GM12873 (cell line): ENCODE results near the gene TRPV6.

Experiments used
- TF ChIP-seq, protein P1 (sequence below): IDR thresholded peaks from 2 replicates; pipeline ENCODE4 v1.5.1; 2012; ENCODE audit warnings: low read depth, mild to moderate bottlenecking, moderate library complexity, low read length, control low read depth; ENCODE audit not compliant: insufficient read depth; ENCODE audit errors: missing control alignments

Gene TRPV6

DNA sequence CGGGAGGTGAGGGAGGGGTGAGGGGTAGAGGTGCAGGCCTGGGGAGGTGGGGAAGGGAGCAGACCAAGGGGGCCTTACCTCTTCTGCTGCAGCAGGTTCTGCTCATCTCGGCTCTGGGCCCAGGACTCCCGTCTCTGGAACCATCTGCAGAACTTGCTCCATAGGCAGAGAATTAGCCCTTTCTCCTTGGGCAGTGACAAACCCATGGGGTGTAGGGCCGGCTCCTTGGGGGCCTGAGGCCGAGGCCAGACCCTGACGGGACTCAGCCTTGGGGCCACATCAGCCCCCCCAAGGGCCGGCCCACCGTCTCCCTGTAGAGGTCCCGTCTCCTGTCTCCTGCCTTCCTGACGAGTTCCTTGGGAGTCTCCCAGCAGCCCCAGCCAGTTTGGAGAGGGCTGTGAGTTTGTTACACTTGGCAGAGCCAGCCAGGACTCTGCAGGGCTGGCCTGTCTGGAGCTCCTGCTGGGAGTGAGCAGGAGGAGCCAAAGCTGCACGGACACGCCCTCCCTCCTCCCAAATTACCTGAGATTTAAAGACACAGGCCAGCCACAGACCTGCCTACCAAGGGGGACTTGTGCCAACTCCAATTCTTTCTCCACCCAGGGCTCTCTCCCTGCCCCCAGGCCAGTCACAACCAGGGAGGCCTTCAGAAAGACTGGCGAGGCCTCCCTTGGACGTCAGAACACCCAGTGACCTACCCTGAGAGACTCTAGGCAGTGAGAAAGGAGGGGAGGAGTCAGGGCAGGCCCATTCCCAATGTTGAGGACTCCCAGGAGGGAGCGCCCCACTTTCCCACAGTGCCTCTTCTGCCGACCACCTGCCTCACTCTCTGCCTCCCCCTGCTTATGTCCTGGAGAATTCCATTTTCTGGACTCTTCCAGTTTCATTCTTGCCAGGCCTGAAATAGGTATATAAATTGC lies at the start of gene TRPV6:
Gene TRPV6 (minus strand): TSS at position 435 of the 920 bp plus-strand sequence.
- TF ChIP-seq, protein P1, sequence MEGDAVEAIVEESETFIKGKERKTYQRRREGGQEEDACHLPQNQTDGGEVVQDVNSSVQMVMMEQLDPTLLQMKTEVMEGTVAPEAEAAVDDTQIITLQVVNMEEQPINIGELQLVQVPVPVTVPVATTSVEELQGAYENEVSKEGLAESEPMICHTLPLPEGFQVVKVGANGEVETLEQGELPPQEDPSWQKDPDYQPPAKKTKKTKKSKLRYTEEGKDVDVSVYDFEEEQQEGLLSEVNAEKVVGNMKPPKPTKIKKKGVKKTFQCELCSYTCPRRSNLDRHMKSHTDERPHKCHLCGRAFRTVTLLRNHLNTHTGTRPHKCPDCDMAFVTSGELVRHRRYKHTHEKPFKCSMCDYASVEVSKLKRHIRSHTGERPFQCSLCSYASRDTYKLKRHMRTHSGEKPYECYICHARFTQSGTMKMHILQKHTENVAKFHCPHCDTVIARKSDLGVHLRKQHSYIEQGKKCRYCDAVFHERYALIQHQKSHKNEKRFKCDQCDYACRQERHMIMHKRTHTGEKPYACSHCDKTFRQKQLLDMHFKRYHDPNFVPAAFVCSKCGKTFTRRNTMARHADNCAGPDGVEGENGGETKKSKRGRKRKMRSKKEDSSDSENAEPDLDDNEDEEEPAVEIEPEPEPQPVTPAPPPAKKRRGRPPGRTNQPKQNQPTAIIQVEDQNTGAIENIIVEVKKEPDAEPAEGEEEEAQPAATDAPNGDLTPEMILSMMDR: no peak

DNA sequence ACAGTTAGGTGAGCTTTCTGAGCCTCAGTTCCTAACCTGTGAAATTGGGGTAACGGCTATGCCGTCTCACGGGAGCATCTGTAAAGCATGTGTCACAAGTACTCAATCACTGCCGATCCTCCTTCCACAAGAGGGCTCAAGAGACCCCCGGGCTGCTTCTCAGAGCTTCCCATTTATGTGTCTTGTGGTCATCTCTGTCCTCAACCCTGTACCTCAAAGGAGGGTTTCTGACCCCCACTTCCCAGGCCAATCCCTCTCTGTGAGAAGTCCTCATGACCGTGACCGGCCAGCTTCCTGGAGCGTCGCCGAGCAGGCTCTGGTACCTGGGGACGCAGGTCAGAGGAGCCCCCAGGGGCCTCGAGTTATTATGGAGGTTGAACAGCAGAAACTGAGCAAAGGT lies 48.5 kb upstream of the TRPV6 start:
- TF ChIP-seq, protein P1: no peak

DNA sequence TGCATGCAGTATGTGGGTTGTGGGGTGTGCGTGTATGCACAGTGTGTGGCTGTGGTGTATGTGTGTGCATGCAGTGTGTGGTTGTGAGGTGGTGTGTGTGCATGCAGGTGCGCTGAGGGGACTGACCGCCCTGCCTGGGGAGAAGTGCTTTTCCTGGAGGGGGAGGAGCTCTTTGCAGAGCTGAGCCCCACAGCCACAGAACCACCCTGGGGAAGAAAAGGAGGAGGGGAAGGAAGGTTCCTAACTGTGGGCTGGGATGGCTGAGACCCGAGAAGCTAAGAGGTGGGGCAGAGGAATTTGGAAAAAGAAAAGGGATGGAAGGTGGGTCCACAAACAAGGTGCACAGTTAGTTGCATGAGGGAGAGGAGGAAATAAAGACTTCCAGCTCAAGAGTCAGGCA lies 48.1 kb upstream of the TRPV6 start, which contains the start of gene TRPV5:
Gene TRPV5 (minus strand): TSS at position 123 of the 400 bp plus-strand sequence. CDS start 287 bp downstream, outside the sequence.
- TF ChIP-seq, protein P1: no peak

DNA sequence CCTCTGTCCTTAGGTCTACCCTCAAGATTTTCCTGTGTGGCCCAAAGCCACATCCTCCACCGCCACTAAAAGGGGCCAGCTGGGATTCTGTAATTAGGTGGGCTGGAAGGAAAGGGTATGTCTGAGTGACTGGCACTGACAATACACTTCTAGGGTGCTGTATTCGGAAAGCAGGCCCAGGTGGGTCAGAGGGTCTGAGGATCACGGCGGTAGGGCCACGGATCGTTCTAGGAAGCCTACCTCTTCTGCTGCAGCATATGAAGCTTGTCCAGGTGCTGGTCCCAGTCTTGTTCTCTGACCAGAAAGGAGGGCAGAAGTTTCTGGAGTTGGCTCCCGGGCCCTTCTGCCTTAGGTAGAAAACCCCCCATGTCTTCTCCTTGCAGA lies 47.5 kb upstream of the TRPV6 start:
- TF ChIP-seq, protein P1: no peak

DNA sequence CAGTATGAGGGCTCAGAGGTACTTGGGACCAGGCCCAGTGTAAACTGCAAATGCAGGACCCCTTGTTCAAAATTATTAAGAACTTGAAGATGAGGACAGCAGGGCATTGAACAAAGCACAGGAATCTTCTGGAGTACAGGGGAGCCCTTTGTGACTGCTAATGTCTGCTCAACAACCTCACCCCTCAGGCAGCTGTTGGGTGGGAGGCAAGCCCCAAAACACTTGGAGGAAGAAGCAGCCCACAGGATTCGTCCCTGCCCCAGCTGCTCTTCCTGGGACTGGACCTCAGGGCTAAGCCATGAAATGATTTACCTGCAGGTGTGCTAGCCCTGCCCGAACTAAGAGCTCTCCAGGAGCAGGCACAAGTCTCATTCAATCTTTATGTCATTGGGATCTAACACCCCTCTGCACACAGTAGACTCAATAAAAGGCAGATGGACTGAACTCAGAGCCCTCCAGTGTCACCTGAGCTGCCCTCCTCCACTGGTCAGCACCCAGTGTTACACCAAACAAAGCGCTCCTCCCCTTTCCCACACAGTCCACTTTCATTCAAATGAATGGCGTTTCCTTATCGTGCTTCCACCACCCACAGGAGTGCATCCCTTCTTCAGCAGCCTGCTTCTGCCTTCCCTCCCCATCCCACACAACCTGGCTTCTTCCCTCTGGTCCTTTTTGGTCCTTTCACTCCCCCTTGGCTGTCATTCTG lies 47.0 kb upstream of the TRPV6 start:
- TF ChIP-seq, protein P1: no peak

DNA sequence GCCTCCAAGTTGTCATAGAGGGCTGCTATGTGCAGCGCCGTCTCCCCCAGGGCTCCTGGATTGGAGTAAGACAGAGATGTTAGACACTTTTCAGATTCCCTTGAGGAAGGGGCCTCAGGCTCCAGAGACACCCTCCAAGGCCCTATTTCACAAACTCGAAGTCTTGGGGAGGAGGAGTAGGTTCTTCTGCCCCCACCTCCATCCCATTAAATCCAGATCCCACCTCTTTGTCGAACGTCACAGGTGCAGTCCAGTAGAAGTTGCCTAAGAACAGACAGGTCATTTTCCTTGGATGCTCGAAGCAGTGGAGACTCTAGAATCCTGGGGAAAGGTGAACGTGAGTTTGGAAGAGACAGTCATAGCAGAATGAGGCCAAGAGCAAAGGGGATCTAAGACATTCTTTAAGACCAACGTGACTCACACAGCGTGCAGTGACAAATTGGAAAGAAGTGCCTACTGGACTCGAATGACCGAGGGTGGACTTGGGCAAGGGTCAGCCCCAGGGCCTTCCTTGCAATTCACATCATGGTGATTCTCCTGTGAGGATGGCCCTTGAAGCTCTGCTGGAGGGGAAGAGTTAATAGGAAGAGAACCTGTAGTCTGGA lies 44.7 kb upstream of the TRPV6 start:
- TF ChIP-seq, protein P1: no peak

DNA sequence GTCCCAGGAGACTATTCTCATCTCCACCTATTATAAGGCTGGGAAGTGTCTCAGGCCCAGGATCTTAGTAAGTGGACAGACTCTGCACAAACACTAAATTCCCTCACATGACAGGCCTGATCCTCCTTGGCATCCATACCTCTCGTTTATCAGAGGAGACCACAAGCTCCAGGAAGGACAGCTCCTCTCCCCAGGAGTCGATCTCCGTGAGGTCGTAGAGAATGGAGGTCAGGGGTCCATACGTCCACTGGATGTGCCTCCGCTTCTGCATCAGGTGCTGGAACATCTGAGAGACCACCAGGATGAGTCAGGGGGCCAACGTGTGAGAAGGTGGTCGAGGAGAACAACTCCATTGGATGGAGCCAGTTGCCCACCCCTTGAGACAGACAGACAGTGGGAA lies 42.4 kb upstream of the TRPV6 start:
- TF ChIP-seq, protein P1: no peak
